K562 (cell line): ENCODE data around the gene GART. TPM values are rescaled to one million over a fixed set of nuclear protein-coding genes. Genes with fewer than 3 reads are reported as not detected.

ENCODE experiments used
- AFF1 ChIP-seq, 2 experiments: fragments of 450-650 bp; IDR thresholded peaks; 2 replicates each; pipeline ENCODE4 v1.6.1; 2018; ENCODE audit warnings: mild to moderate bottlenecking in 2 of 2, low read depth in 1 of 2; ENCODE audit not compliant: partially characterized antibody in 2 of 2
- BACH1 ChIP-seq: fragments of 200-800 bp; sonication (Bioruptor generic); IDR thresholded peaks from 2 replicates; pipeline ENCODE4 v1.6.1; 2016; ENCODE audit warnings: missing genetic modification characterization, missing compliant biosample characterization
- BCLAF1 ChIP-seq, 2 experiments: fragments of 450-650 bp in 1 of 2; IDR thresholded peaks; 2 replicates each; pipeline ENCODE4 v1.6.1; 2011 to 2017; ENCODE audit warnings: low read depth in 2 of 2, antibody characterized with exemption in 1 of 2, borderline replicate concordance in 1 of 2, low read length in 1 of 2, mild to moderate bottlenecking in 1 of 2, mixed read lengths in 1 of 2; ENCODE audit not compliant: control insufficient read depth in 1 of 2
- E2F8 ChIP-seq: fragments of 450-650 bp; IDR thresholded peaks from 2 replicates; pipeline ENCODE4 v1.7.1; 2018; ENCODE audit warnings: mild to moderate bottlenecking, low read depth; ENCODE audit not compliant: partially characterized antibody
- ETV1 ChIP-seq: fragments of 450-650 bp; conservative IDR thresholded peaks from 2 replicates; pipeline ENCODE4 v1.6.1; 2016; ENCODE audit warnings: missing genetic modification characterization, control low read depth, low read depth, missing compliant biosample characterization
- FOXP1 ChIP-seq: sonication (generic); formaldehyde crosslinking; IDR thresholded peaks from 2 replicates; pipeline ENCODE4 v1.8.0; 2022; ENCODE audit warnings: mild to moderate bottlenecking, missing genetic modification reagents
- KAT2B ChIP-seq: IDR thresholded peaks from one replicate; pipeline ENCODE4 v1.6.1; 2012; ENCODE audit warnings: low read depth, mild to moderate bottlenecking, control low read depth, inconsistent platforms, low read length, moderate library complexity
- KDM4B ChIP-seq, 2 experiments: fragments of 450-650 bp in 1 of 2; sonication (generic) in 1 of 2; IDR thresholded peaks; 2 replicates each; pipeline ENCODE4 v1.6.1; 2016 to 2017; ENCODE audit warnings: borderline replicate concordance in 2 of 2, antibody characterized with exemption in 1 of 2, low read depth in 1 of 2, mild to moderate bottlenecking in 1 of 2
- LEF1 ChIP-seq: fragments of 450-650 bp; IDR thresholded peaks from 2 replicates; pipeline ENCODE4 v1.6.1; 2016; ENCODE audit warnings: mild to moderate bottlenecking
- PHF21A ChIP-seq: fragments of 450-650 bp; IDR thresholded peaks from 2 replicates; pipeline ENCODE4 v1.6.1; 2017; ENCODE audit warnings: low read depth, borderline replicate concordance
- POLR2G ChIP-seq: fragments of 200-400 bp; formaldehyde crosslinking; IDR thresholded peaks from 2 replicates; pipeline ENCODE4 v1.6.1; 2017; ENCODE audit warnings: low read depth, mild to moderate bottlenecking, antibody characterized with exemption, low read length, moderate library complexity
- PTBP1 ChIP-seq: fragments of 200-400 bp; formaldehyde crosslinking; IDR thresholded peaks from 2 replicates; pipeline ENCODE4 v1.6.1; 2017; ENCODE audit warnings: low read depth, low read length
- SREBF2 ChIP-seq: sonication (generic); formaldehyde crosslinking; IDR thresholded peaks from 2 replicates; pipeline ENCODE4 v1.4.0; 2020; ENCODE audit warnings: mild to moderate bottlenecking, missing genetic modification reagents
- ZFX ChIP-seq: sonication (generic); formaldehyde crosslinking; IDR thresholded peaks from 2 replicates; pipeline ENCODE4 v1.8.0; 2022; ENCODE audit warnings: mild to moderate bottlenecking, missing genetic modification reagents, moderate library complexity
- ZNF507 ChIP-seq: conservative IDR thresholded peaks from 2 replicates; pipeline ENCODE4 v1.6.1; 2017; ENCODE audit warnings: missing genetic modification characterization, missing compliant biosample characterization
- ZNF57 ChIP-seq: fragments of 450-650 bp; formaldehyde crosslinking; IDR thresholded peaks from 2 replicates; pipeline ENCODE4 v1.4.0; 2020; ENCODE audit warnings: mild to moderate bottlenecking, moderate library complexity
- polyA plus RNA-seq, 8 experiments: library from polyadenylated mRNA; depleted of rRNA in 4 of 8; stranded (reverse) in 5 of 8; unstranded in 3 of 8; fragments of >200 nt; fragmentation: Nextera tagmentation in 2 of 8; fragmentation: Illumina TruSeq in 1 of 8; extraction: Ambion mirVana in 2 of 8; extraction: Trizol in 1 of 8; gene quantifications; 2 replicates each; pipeline versions ENCODE4 v1.2.1 to v1.2.3, GENCODE V29; 2011 to 2014; ENCODE audit warnings: inconsistent platforms in 1 of 8, missing spikeins in 1 of 8
- total RNA-seq, 7 experiments: library from RNA; depleted of rRNA in 6 of 7; stranded (reverse); fragments of >200 nt in 6 of 7; fragmentation: Illumina TruSeq in 2 of 7; extraction: Trizol in 2 of 7; gene quantifications; 2 replicates each; pipeline versions ENCODE4 v1.2.1 to v1.2.3, GENCODE V29; 2011 to 2021; ENCODE audit warnings: low replicate concordance in 1 of 7

GART gene
- total and polyA plus RNA-seq, 9 of the 15 experiments (the other 6 are each of a cell fraction or from before 2014, with no cell fraction given), result 141 to 429 (median 349) TPM

- no peak for TF ChIP-seq BCLAF1 (IDR thresholded peaks at IDR 0.05; ENCODE audit: borderline replicate concordance in 1 of 2, control insufficient read depth in 1 of 2, low read depth in 2 of 2, low read length in 1 of 2)
- no peak for TF ChIP-seq POLR2G
- TF ChIP-seq PHF21A, result no peak
- no peak for TF ChIP-seq KDM4B (IDR thresholded peaks at IDR 0.05; ENCODE audit: borderline replicate concordance in 2 of 2, low read depth in 1 of 2)
- TF ChIP-seq KAT2B, result no peak
- TF ChIP-seq E2F8, result no peak
- no peak for TF ChIP-seq FOXP1 (CRISPR knock-in tag)
- no peak for TF ChIP-seq ZNF57 (CRISPR knock-in tag)
- no peak for TF ChIP-seq ZNF507
- TF ChIP-seq ZFX (CRISPR knock-in tag), result peak; percentile 53
- no peak for TF ChIP-seq PTBP1
- no peak for TF ChIP-seq LEF1
- 0 out of 2 replicates have a peak, but pooled peaks have one; percentile 76 for TF ChIP-seq SREBF2
- no peak for TF ChIP-seq AFF1 (IDR thresholded peaks at IDR 0.05; ENCODE audit: low read depth in 1 of 2, partially characterized antibody in 2 of 2)
- no peak for TF ChIP-seq ETV1
- TF ChIP-seq BACH1 (tag), result no peak
Measured at GRCh38 chr21:33587792-33588484, 46.0 kb upstream of the GART start (continued).
